Stimulated activated naive CD4-positive, alpha-beta T cell (primary cell): ENCODE data around the gene ADGRG3.

Experiments
- DNase-seq, 6 experiments: peaks; one replicate each; lab custom pipeline; 2025; lab: John Stamatoyannopoulos, UW

Gene ADGRG3

DNA sequence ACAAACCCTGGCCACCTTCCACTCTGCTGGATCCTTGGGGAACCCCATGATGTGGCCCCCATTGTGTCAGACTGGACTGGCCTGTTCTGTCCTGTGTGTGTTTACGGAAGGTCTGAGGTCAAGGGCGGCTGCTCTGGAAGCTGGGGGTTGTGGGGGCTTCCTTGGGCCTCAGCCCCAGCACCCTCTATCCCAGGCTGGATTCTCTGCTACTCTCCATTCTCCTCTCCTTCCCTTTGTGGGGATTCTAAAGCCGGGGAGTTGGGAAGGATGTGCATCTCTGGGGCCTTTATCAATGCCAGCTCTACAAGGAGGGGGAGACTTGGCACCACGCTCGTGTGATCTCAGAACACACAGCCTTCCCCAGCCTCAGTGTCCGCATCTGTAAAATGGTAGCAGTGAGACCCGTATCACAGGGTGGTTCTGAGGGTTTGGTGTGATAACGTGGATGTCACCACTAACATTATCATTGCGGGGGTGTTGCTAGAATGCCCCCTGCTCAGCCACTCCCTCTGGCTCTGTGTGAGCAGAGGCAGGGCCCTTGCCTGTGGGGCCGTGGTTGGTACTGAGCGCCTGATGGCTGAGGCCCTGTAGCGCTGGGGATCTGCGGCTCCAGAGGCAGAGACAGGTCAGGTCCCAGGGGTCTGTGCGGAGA is 21.6 kb upstream of the ADGRG3 start:
- DNase-seq, result no peak

DNA sequence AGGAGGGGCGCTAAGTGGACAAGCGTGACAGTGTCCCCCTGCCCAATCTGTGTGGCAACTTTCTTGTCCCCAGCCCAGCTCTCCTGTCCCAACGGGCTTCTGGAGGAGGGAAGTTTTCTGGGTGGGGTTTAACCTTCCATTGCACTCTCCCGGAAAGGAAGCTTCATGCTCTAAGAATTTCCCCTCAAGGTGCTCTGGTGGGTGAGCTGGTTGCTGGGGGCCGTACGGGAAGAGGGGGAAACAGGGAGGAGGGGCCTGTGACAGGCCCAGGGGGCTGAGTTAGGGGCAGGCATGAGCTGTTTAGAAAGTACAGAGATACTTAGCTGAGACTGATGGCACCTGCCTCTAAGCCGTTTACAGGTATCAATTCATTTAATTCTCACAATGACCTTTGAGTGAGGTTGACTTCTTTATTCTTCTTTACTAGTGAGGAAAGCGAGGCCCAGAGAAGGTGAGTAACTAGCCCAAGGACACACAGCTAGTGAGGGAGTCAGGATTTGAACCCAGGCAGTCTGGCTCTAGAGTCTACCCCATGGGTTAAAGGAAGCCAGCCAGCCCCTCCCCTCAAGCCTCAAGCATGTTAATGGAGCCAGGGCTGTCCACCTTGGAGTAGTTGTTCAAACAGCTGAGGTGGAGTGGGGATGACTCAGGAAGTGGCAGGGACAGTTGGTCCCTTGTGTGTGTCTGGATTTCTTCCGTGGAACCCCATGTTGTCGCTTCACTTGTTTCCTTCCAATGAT is 20.8 kb upstream of the ADGRG3 start:
- no peak for DNase-seq

DNA sequence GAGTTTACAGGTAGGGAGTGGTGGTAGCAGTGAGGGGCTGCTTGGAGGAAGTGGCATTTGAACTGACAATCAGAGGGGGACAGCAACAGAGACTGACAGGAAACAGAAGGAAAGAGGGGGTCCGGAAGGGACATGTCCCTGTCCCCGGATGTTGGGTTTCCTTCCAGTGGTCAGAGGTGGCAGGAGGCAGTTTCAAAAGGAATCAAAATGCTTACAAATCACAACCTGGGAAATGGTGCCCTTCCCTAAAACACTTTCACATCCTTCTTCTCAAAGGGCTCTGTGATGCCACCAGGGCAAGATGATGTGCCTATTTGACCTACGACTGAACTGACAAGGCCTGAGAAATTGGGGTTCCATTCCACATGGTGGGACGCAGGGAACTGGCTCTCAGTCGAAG is 20.0 kb upstream of the ADGRG3 start:
- DNase-seq, result no peak

GRCh38 chr16:57648581-57649442 is 19.3 kb upstream of the ADGRG3 start:
- DNase-seq, result peak; percentile 55 to 87 (median 76)

- no peak for DNase-seq
Observed at GRCh38 chr16:57649443-57649751, 18.7 kb upstream of the ADGRG3 start.

DNA sequence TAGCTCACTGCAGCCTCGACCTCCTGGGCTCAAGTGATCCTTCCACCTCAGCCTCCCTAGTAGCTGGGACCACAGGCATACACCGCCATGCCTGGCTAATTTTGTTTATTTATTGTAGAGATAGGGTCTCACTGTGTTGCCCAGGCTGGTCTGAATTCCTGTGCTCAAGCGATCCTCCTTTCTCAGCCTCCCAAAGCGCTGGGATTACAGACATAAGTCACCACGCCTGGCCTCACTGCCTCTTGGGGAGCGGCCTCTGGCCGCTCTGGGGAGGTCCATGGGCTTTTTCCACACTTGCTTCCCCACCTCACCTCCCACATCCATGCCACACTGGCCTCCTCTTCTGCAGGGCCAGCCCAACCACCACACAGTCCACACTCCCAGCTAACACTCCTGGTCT is 18.3 kb upstream of the ADGRG3 start:
- DNase-seq, result no peak

DNA sequence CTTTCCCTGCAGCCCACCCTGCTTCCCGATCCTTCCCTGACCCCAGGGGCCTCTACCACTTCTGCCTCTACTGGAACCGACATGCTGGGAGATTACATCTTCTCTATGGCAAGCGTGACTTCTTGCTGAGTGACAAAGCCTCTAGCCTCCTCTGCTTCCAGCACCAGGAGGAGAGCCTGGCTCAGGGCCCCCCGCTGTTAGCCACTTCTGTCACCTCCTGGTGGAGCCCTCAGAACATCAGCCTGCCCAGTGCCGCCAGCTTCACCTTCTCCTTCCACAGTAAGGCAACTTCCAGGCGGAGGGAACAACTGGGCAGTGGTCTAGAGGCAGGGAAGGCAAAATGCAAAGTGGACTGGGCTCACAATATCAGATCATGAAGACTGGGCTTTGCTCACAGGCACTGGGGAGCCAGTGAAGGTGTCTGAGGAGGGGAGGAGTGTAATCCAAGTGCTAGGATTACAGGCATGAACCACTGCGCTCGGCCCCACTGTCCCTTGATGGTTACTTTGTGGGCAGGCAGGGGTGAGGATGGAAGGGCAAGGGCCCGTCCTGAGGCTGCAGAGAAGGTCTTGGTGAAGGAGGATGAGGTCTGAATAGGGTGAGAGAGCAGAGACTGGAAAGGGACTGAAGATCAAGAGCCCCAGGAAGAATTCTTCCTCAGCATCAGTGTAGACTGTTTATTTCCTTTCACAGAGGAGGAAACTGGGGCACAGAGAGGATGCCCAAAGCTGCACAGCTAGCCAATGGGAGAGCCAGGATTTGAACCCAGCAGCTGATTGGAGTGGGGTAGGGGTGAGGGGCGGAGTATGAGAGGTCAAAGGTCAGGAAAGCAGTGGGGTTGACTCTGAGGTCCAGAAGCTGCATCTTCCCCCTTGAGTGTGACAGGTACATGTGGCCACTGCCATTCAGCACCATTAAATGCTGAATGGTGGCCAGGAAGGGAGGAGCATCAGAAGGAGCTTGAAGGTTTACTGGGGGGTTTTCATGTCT is 16.5 kb upstream of the ADGRG3 start:
- peak in 2 of 6 experiments; percentile 2 to 21 for DNase-seq

DNA sequence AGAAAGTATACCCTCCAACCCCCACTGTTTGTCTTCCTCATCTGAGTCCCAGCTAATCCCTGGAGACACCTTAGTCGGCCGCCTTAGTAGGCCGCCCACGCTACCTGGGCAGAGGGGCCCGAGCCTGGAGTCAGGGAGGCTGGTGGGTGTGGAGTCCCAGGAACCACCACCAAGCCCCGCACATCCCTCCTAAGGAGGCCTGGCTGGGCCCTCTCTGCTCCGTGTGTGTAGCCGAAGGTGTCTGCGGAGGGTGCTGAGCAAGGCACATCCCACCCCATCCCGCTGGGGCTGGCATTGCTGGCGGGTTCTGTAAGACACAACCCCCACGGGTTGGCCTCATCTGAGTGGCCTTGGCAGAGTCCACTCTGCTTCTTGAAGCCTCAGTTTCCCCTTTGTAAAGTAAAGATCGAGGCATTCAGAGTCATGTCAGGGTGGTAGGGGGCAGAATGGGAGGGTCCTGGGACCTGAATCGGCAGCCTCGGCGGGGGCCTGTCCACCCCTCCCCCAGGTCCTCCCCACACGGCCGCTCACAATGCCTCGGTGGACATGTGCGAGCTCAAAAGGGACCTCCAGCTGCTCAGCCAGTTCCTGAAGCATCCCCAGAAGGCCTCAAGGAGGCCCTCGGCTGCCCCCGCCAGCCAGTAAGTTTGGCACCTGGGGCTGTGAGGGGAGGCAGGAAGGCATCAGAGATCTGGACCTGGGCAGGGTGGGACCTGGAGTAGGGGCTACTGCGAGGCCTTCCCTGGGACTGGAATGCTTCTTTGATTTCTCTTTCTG is 15.2 kb upstream of the ADGRG3 start:
- DNase-seq, result no peak

GRCh38 chr16:57653936-57654335 is 14.2 kb upstream of the ADGRG3 start:
- no peak for DNase-seq

DNA sequence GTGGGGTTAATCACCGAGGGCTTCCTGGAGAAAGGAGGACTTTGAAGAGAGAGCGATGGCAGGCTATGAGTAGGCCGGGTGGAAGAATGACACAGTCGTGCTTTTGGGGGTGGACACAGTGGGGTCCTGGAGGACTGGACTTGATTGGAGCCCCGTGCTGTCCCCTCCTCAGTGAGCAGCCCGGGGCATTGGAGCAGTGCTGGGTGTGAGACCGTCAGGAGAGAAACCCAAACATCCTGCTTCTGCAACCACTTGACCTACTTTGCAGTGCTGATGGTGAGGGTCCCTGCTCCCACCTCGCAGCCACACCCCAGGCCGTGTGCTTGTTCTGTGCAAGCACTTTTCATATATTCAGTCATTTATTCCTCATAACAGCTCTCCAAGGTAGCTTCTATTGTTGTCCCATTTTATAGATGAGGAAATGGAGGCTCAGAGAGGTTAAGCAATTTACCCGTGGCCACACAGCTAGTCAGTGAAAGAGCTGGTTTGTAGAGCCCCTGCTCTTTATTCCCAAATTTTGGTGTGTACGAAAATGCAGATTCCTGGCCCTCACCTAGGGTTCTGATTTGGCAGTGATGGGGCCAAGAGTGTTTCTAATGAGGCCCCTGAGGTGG is 11.7 kb upstream of the ADGRG3 start:
- no peak for DNase-seq

GRCh38 chr16:57657228-57657627 is 10.9 kb upstream of the ADGRG3 start:
- DNase-seq, result no peak

DNA sequence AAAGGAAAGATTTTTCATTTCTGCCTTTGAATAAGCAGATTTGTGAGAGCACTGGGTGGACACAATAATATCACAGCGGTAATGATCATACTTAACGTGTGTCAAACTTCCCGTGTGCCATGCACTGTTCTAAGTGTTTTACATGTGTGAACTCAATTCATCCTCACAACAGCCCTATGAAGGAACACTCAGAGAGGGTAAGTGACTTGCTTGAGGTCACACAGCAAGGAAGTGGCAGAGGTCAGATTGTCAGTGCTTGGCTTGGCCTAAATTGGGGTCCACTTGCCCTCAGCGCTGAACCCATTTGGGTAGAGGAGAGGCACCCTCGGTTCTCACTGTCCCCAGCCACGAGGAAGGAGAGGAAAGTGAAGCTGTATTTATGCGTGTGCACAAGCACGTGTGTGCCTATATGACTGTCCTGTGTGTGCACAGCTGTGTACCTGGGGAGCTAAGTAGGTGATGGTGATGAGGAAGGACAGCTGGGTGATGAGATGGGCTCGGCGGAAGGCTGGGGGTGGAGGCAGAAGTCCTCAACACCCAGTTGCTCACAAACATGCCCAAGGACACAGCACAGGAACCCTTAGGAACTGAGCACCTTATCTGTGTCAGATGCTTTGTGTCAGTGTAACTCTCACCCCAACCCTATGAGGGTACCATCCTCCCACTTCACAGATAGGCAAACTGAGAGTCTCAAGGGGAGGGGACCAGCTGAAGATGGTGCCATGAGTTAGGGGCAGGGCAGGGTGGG is 9.8 kb upstream of the ADGRG3 start:
- no peak for DNase-seq

DNA sequence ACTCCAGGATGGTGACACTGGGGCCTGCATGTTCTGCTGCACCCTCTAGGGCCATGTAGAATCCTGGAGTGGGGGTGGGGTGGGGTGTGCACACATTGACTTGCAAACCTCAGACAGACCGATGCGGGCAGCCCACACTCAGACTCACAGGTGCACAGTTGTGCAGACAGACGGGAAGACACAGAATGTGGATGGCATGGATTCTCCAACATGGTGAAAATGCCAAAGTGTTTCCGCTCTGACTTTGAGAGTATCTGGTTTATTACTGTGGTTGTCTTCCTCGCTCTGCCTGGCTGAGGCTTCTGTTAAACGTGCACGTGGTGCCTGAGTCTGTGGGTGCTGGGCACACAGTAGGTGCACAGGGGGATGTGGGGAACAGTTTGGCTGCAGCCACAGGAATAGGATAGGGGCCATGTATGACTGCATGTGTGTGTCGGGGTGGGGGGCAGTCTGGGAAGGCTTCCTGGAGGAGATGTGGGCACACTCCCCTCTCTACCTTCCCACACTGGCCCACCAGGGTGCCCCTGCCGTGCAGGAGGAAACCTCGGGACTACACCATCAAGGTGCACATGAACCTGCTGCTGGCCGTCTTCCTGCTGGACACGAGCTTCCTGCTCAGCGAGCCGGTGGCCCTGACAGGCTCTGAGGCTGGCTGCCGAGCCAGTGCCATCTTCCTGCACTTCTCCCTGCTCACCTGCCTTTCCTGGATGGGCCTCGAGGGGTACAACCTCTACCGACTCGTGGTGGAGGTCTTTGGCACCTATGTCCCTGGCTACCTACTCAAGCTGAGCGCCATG is 9.0 kb upstream of the ADGRG3 start:
- DNase-seq, result no peak

GRCh38 chr16:57660715-57661463 is 7.2 kb upstream of the ADGRG3 start:
- no peak for DNase-seq

DNA sequence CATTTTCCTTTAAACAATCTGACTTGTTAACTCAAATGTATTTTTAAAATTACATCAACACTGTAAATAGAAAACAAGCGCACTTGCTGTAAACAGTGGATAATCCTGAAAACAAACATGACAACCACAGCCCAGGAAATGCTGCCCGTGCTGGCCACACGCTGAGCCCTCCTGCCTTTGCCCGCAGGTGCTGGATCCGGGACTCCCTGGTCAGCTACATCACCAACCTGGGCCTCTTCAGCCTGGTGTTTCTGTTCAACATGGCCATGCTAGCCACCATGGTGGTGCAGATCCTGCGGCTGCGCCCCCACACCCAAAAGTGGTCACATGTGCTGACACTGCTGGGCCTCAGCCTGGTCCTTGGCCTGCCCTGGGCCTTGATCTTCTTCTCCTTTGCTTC is 6.6 kb upstream of the ADGRG3 start:
- no peak for DNase-seq

DNA sequence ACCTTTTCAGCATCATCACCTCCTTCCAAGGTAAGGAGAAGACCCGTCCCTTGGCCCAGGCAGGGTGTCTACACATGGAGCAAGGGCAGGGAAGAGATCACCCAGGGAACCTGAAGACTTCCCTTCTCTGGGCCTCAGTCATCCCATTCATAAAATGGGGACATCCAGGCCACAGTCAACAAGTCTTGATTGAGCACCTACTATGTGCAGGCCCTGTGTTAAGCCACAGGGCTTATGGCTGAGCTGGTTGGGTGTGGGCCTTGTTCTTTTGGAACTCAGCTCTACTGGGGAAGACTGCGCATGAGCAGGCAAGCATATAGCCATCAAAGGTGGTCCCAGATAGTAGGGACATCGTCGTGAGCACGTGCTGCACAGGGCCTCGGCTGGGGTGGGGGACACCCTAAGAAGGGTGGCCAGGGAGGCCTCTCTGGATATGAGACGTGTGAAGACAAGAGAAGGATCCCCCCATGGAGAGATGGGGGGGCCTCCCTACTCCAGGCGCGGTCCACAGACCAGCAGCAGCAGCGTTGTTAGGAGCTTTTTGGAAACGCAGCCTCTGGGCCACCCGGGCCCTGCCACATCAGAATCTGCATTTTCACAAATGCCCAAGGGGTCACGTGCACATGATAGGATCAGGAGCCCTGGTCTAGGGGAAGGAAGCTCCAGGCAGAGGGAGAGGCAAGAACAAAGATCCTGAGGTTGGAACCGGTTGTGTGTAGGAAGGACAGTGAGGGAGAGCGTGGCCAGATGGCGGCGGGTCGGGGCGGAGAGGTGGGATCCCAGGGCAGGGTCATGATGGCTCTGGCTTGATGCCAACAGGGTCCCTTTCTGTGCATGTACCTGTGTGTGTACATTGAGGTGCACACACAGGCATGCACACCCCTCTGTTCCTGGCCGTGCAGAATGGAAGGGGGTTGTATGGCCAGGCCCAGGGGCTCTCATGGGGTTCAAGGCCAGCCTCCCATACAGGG is 5.9 kb upstream of the ADGRG3 start:
- no peak for DNase-seq

- DNase-seq, result no peak
Observed at GRCh38 chr16:57663436-57663835, 4.7 kb upstream of the ADGRG3 start.
